Spleen (tissue), 7 donors: ENCODE measurements around the gene SDK1.

Source experiments
- POLR2A ChIP-seq, 3 donors: fragments of 450-650 bp; IDR thresholded peaks; one replicate each; pipeline ENCODE4 v1.5.1; 2017; ENCODE audit warnings: antibody characterized with exemption in 3 of 3, mild to moderate bottlenecking in 1 of 3
- POLR2AphosphoS5 ChIP-seq, 3 donors: sonication (generic); formaldehyde crosslinking; IDR thresholded peaks; one replicate each; pipeline ENCODE4 v1.5.1; 2017; ENCODE audit warnings: antibody characterized with exemption in 3 of 3
- TF ChIP-seq, protein P1 (sequence below), 11 experiments: fragments of 200-600 bp in 7 of 11; fragments of 450-650 bp in 4 of 11; sonication (generic) in 4 of 11; IDR thresholded peaks in 8 of 11; conservative IDR thresholded peaks in 3 of 11; 1 replicate in 7 of 11; 2 replicates in 4 of 11; pipeline versions ENCODE4 v1.4.0 to v1.8.0; 2016 to 2021; ENCODE audit warnings: antibody characterized with exemption in 11 of 11, inconsistent platforms in 4 of 11, mild to moderate bottlenecking in 1 of 11
- donor health status: DM: no; HTN: no; CAD: no; lungs with moderate emphysema.
- donor health status: DM: no; HTN: no; CAD: no.
- donor health status: DM: no; HTN: no; CAD: no.

DNA sequence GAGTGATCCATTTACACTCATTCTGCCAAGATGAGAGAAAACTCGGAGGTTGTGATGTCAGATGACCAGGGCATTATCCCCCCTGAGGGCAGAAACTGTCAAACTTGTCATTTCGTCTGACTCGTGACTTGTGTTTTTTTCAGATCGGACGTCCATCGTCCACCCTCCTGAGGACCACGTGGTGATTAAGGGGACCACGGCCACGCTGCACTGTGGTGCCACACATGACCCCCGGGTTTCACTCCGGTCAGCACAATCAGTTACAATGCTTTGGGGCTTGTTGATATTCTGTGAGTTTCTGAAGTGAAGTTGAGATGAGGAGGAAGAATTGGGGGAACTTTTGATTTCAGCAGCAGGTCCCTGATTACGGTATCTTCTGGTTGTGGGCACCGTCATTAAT lies 670.3 kb downstream of the SDK1 start:
- TF ChIP-seq POLR2AphosphoS5 (IDR thresholded peaks at IDR 0.05) (no peak), POLR2A (IDR thresholded peaks at IDR 0.05) (no peak)
- TF ChIP-seq, protein P1, sequence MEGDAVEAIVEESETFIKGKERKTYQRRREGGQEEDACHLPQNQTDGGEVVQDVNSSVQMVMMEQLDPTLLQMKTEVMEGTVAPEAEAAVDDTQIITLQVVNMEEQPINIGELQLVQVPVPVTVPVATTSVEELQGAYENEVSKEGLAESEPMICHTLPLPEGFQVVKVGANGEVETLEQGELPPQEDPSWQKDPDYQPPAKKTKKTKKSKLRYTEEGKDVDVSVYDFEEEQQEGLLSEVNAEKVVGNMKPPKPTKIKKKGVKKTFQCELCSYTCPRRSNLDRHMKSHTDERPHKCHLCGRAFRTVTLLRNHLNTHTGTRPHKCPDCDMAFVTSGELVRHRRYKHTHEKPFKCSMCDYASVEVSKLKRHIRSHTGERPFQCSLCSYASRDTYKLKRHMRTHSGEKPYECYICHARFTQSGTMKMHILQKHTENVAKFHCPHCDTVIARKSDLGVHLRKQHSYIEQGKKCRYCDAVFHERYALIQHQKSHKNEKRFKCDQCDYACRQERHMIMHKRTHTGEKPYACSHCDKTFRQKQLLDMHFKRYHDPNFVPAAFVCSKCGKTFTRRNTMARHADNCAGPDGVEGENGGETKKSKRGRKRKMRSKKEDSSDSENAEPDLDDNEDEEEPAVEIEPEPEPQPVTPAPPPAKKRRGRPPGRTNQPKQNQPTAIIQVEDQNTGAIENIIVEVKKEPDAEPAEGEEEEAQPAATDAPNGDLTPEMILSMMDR (IDR thresholded peaks at IDR 0.05 in 8 of 11, conservative IDR thresholded peaks at IDR 0.05 in 3 of 11) = no peak
